ENCODE measurements around the gene PPP1R14B. TPM values are rescaled to one million over a fixed set of nuclear protein-coding genes. Genes with fewer than 3 reads are reported as not detected.

The PPP1R14B gene, protein sequence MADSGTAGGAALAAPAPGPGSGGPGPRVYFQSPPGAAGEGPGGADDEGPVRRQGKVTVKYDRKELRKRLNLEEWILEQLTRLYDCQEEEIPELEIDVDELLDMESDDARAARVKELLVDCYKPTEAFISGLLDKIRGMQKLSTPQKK
- total RNA-seq (2014; rRNA removed; shearing (Covaris generic)) = 467 and 505 TPM in 2 replicates

DNA sequence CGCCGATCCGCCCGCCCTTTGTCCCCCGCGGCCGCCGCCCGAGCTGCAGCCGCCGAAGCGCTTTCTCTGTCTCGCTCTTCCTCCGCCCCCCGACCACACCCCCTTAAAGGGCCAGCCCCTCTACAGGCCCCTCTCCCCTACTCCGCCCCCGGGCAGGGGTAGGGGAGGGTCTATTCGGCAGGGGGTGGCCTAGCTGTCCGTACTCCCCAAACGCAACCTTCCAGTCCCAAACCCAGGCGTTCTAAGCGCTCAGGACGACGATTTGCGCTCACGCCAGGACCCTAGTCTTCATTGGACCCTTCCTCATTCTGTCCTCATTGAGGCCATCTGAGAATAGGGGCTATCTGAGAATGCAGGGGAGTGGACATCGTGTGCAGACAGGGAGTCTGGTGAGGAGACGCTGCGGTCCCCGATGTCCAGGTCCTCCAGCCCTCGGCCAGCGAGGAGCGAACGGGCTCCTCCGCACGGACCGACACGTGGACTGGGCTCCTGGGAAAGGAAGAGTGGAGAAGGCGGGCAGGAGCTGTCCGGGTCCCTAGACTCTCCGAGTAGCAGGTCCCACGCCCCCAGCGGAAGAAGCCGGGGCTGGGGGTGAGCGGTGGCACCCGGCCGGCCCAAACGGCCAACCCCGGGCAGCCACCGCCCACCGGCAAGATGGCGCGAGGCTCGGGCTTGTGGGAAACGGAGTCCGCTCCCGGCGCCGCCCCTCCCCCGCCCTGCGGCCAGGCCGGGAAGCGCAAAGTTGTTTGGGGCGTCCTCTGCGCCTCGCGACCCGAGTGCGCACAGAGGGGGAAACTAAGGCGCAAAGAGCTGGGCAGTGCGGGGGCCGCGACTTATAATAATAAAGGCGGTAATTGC lies at the start of gene PPP1R14B:
Gene PPP1R14B (minus strand): TSS at position 73 of the 858 bp plus-strand sequence. CDS start 270 bp downstream, outside the sequence.
- Histone ChIP-seq H3K4me3 (peak within 1 kb of the TSS; percentile 79), H3K9me3 (replicated peaks) (peaks cover 3% of the 10 kb centered on the region; the same call in 1 of the 2 replicates), H3K36me3 (peaks cover 48% of the 10 kb centered on the region), H3K27ac (peak within 1 kb of the TSS; percentile 68), H3K4me1 (replicated peaks) (peaks cover 56% of the 10 kb centered on the region), H3K27me3 (replicated peaks) (no peaks in the 10 kb centered on the region)
- peak; percentile 90 to 97 for DNase-seq (ENCODE audit: low read depth in 1 of 2, low spot score in 2 of 2)

DNA sequence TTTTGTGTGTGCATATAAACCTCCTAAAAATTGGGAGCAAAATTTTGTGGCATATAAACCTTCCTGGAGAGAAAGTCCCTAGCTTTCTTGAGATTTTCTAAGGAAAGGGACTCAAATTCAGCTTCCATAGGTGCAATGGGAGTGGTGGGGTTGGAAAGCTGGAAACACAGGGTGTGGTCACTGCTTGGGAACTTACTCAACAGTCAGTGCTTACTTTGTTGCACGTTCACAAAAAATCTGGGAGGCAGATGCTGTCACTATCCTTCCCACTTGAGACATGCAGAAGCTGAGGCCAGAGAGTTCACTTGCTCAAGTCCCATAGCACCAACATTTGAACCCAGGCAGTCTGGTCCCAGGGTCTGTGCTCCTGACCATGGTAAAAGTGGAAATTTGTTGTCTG lies 49.5 kb upstream of the PPP1R14B start:
- no peaks in the 10 kb centered on the region; the same call in 1 of the 2 replicates for H3K36me3 ChIP-seq
- 0 out of 2 replicates have a peak, but pooled peaks cover 3% of the 10 kb centered on the region for H3K9me3 ChIP-seq (replicated peaks)
- peaks cover 79% of the 10 kb centered on the region for H3K27me3 ChIP-seq (replicated peaks)
- H3K27ac ChIP-seq = no peak overlapping the region
- no peak for DNase-seq (ENCODE audit: low read depth in 1 of 2, low spot score in 2 of 2)
- peaks cover 11% of the 10 kb centered on the region for H3K4me1 ChIP-seq (replicated peaks)
- H3K4me3 ChIP-seq = no peak overlapping the region

DNA sequence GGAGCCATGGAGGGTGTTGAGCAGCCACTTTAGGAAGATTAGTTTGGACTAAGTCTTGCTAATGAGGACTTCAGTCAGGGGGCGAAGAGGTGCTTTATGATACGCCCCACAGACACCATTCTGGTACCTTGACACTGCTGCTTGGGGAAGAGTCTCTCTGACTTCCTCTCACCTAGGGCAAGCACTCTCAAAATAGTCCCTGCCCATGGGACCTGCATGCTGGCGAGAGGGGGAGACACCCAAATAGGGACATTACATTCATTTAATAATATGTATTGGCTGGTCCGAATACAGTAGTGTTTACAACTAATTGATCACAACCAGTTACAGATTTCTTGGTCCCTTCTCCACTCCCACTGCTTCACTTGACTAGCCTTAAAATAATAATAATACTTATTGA lies 49.0 kb upstream of the PPP1R14B start:
- Histone ChIP-seq H3K4me3 (no peak overlapping the region), H3K27ac (no peak overlapping the region), H3K9me3 (replicated peaks) (0 out of 2 replicates have a peak, but pooled peaks cover 3% of the 10 kb centered on the region), H3K4me1 (replicated peaks) (peaks cover 10% of the 10 kb centered on the region), H3K36me3 (no peaks in the 10 kb centered on the region; the same call in 1 of the 2 replicates), H3K27me3 (replicated peaks) (peaks cover 82% of the 10 kb centered on the region)
- DNase-seq (ENCODE audit: low read depth in 1 of 2, low spot score in 2 of 2) = no peak

DNA sequence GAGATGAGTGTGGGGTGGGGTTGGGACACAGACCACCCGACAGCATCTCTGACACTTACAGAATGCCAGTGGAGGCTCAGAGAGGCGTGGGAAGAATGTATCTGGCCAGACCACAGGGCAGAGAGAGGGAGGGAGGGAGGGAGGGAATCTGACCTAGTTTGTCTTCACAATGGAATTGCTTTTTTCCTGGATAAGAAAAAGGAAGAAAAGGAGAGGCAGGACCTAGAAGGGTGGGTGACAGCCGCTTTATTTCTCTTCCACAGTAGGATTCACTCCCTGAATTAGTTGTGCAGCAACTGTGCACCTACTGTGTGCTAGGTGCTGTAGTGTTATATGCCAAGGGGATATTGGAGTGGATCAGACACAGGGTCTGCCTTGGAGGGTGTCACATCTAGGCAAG lies 48.0 kb upstream of the PPP1R14B start:
- DNase-seq (ENCODE audit: low read depth in 1 of 2, low spot score in 2 of 2) = no peak
- Histone ChIP-seq H3K4me1 (replicated peaks) (peaks cover 10% of the 10 kb centered on the region), H3K9me3 (replicated peaks) (0 out of 2 replicates have a peak, but pooled peaks cover 3% of the 10 kb centered on the region), H3K27ac (no peak overlapping the region), H3K36me3 (no peaks in the 10 kb centered on the region; the same call in 1 of the 2 replicates), H3K4me3 (no peak overlapping the region), H3K27me3 (replicated peaks) (peaks cover 80% of the 10 kb centered on the region)

DNA sequence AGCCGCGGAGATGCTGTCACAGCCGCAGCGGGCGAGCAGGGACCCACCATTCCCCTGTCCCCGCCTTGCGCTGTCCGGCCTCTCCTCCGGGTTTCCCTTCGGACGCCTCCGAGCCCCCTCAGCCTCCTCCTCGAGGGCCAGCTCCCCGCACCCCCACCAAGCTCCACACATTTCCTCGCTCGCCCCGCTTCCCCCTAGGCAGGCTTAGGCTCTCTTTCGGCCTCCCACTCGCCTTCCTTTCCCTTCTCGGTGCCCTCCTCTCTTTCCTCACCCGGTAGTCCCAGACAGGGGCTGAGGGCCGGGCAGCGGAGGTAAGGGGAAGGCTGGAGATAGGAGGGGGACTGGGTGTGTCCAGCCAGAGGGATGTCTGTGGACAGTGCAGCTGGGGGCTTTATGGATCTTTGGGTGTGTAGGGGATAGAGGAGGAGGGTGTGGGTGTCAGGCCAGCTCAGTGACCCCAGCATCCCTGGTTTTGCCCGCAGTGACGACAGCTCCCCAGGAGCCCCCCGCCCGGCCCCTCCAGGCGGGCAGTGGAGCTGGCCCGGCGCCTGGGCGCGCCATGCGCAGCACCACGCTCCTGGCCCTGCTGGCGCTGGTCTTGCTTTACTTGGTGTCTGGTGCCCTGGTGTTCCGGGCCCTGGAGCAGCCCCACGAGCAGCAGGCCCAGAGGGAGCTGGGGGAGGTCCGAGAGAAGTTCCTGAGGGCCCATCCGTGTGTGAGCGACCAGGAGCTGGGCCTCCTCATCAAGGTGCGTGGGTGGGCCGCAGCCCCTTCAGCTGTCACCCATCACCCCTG lies 45.9 kb upstream of the PPP1R14B start:
- Histone ChIP-seq H3K36me3 (no peaks in the 10 kb centered on the region; the same call in 1 of the 2 replicates), H3K27me3 (replicated peaks) (peaks cover 61% of the 10 kb centered on the region), H3K9me3 (replicated peaks) (0 out of 2 replicates have a peak, but pooled peaks cover 3% of the 10 kb centered on the region), H3K27ac (no peak overlapping the region), H3K4me3 (no peak overlapping the region), H3K4me1 (replicated peaks) (peaks cover 10% of the 10 kb centered on the region)
- DNase-seq (ENCODE audit: low read depth in 1 of 2, low spot score in 2 of 2) = no peak

DNA sequence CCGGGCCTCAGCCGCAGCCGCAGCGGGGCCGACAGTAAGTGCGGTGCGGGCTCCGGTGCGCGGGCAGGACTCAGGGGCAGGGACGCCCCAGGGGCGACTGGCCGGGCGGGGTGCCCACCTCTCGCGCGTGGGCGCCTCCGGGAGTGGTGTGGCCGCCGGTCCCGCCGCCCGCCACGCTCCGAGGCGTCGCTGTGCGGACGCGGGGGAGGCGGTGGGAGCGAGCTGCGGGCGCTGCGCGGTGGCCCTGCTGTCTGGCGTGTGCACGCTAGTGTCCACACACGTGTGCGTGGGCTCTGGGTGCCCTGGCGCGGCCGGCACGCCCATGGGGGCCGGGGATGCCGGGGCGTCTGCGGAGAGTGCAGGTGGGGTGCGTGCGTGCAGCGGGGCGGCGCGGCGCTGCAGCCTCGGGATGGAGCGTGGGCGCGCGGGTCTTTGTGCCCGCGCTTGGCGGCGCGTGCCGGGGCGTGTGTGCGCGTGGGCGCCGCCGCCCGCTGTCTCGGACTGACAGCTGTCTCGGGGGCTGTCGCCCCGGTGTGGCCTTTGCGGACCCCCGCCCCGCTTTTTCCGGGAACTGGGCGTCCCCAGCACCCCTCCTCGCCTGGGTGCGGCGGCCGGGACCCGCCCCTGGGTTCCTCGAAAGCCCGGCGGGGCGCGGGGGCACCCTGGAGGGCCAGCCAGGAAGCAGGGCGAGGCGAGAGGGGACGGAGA lies 45.2 kb upstream of the PPP1R14B start:
- Histone ChIP-seq H3K27me3 (replicated peaks) (peaks cover 56% of the 10 kb centered on the region), H3K36me3 (no peaks in the 10 kb centered on the region; the same call in 1 of the 2 replicates), H3K4me3 (no peak overlapping the region), H3K4me1 (replicated peaks) (peaks cover 10% of the 10 kb centered on the region), H3K9me3 (replicated peaks) (0 out of 2 replicates have a peak, but pooled peaks cover 3% of the 10 kb centered on the region), H3K27ac (no peak overlapping the region)
- no peak for DNase-seq (ENCODE audit: low read depth in 1 of 2, low spot score in 2 of 2)

DNA sequence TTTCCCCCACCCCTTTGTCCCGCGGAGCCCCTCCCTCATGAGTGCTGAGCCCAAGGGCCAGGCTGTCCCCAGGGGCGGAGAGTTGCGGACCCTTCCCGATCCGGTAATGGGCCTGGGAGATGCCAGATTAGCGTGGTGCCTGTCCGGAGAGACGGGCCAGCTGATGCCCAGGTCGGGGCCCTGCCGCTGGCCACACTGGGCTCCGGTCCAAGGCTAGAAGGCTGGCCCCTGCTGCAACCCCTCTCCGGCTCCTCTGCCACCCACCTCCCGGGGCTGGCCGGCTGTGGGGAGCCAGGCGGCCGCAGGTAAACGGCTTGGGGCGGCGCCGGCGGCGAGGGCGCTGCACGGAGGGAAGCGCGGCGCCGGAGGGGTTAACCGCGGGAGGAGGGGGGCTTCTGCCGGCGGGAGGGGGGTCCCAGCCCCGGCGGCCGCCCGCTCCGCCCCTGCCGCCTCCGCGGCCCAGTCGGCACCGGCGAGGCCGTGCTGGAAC lies 44.6 kb upstream of the PPP1R14B start, which contains the start of gene KCNK4:
Gene KCNK4 (plus strand): TSS at position 41 of the 490 bp plus-strand sequence. CDS start 1,717 bp downstream, outside the sequence.
- Histone ChIP-seq H3K27ac (no peak within 1 kb of the TSS), H3K4me1 (replicated peaks) (peaks cover 12% of the 10 kb centered on the region), H3K36me3 (no peaks in the 10 kb centered on the region; the same call in 1 of the 2 replicates), H3K4me3 (no peak within 1 kb of the TSS), H3K9me3 (replicated peaks) (0 out of 2 replicates have a peak, but pooled peaks cover 3% of the 10 kb centered on the region), H3K27me3 (replicated peaks) (peaks cover 51% of the 10 kb centered on the region)
- DNase-seq (ENCODE audit: low read depth in 1 of 2, low spot score in 2 of 2) = no peak

DNA sequence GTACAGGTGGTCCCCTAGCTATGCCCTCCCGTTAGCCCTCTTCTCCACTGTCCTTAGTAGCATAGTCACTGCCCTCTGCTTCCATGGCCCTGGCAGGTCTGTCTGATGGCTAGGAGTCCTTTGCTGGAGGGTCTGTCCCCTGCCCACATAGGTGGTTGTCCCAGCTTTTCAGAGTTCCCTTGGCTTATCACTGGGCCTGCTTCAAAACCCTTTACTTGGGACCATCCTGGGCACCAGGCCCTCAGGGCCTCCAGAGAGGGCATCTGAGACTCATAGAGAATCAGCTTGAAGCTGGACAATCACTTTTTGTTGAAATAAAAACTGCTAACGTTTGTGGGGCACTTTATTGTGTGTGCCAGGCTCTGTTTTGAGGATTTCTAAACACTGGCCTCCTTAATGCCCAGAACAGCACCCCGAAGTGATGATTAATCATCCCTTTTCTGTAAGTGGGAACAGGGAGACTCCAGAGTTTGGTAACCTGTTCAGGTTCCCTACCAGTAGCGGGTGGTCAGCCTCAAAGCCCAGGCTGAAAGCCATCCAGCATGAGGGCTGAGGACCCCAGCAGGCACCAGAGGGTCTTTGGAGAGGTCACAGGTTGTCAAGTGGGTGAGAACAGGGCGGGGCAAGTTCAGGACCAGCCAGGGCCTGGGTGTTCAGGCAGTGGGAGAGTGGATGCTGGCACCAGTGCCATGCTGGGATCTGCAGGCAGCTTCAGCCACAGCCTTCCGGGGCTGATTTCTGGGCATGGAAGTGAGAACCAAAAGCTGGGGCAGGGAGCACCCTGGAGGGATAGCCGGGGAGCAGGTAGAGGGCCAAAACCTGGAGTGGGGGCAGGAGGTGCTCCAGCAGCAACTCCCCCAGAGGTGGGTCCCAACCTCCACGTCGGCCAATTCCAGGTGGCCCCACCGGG lies 43.9 kb upstream of the PPP1R14B start:
- Histone ChIP-seq H3K9me3 (replicated peaks) (0 out of 2 replicates have a peak, but pooled peaks cover 3% of the 10 kb centered on the region), H3K27me3 (replicated peaks) (peaks cover 50% of the 10 kb centered on the region), H3K36me3 (peaks cover under 1% of the 10 kb centered on the region), H3K4me1 (replicated peaks) (peaks cover 18% of the 10 kb centered on the region), H3K4me3 (no peak overlapping the region), H3K27ac (no peak overlapping the region)
- no peak for DNase-seq (ENCODE audit: low read depth in 1 of 2, low spot score in 2 of 2)

DNA sequence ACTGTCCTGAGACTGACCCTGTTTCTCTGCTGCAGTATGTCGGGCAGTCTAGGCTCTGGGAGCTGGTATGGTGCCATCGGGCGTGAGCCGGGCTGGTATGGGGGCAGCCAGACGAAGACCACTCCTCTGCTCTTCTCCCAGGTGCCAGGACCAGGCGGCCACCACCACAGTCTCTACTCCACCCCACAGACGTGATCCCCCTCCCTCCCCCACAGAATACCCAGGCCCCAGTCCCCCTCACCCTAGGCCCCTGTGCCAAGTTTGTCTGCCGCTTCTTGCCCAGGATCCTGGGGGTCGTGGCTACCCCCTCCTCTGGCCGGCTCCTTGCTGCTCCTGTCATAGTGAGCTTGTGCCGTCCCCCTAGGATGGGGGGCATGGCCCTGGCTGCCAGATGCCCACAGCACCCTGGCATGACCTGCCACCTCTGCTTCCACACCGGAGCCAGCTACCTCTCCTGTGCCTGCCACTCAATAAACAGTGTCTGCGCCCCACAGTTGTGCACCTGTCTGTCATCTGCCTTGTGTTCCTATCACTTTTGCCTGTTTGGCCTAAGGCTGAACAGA lies 42.3 kb upstream of the PPP1R14B start:
- peaks cover 19% of the 10 kb centered on the region for H3K4me1 ChIP-seq (replicated peaks)
- H3K36me3 ChIP-seq = peaks cover 5% of the 10 kb centered on the region
- no peak for DNase-seq (ENCODE audit: low read depth in 1 of 2, low spot score in 2 of 2)
- 0 out of 2 replicates have a peak, but pooled peaks cover 3% of the 10 kb centered on the region for H3K9me3 ChIP-seq (replicated peaks)
- no peak overlapping the region for H3K4me3 ChIP-seq
- H3K27ac ChIP-seq = no peak overlapping the region
- peaks cover 41% of the 10 kb centered on the region for H3K27me3 ChIP-seq (replicated peaks)

DNA sequence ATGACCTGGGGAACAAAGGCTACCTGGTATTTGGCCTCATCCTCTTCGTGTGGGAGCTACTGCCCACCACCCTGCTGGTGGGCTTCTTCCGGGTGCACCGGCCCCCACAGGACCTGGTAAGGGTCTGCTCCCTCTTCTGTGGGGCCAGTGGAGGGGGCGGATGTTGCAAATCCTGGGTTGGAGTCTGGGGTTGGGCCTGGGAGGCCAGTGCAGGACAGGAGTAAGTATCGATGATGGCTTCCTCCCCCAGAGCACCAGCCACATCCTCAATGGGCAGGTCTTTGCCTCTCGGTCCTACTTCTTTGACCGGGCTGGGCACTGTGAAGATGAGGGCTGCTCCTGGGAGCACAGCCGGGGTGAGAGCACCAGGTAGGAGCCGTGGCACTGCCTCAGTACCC lies 41.6 kb upstream of the PPP1R14B start:
- Histone ChIP-seq H3K4me3 (no peak overlapping the region), H3K36me3 (peaks cover 7% of the 10 kb centered on the region)
- DNase-seq (ENCODE audit: low read depth in 1 of 2, low spot score in 2 of 2) = no peak

DNA sequence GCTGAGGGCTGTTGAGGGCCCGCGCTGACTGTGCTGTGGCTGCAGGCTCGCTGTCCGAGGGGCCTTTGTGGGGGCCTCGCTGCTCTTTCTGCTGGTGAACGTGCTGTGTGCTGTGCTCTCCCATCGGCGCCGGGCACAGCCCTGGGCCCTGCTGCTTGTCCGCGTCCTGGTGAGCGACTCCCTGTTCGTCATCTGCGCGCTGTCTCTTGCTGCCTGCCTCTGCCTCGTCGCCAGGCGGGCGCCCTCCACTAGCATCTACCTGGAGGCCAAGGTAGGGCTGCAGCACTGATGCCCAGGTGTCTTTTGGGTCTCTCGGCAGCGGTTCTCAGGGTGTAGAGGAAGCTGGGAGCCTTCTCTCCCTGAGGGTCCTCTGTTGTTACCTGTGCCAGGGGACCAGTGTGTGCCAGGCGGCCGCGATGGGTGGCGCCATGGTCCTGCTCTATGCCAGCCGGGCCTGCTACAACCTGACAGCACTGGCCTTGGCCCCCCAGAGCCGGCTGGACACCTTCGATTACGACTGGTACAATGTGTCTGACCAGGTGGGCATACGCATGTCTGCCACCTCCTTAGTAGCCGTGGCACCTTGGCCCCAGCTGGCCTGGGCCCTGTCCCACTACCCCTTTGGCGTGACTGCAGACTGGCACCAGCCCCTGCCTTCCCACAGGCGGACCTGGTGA lies 41.1 kb upstream of the PPP1R14B start:
- Histone ChIP-seq H3K4me1 (replicated peaks) (peaks cover 27% of the 10 kb centered on the region), H3K9me3 (replicated peaks) (0 out of 2 replicates have a peak, but pooled peaks cover 3% of the 10 kb centered on the region), H3K4me3 (no peak overlapping the region), H3K27ac (no peak overlapping the region), H3K27me3 (replicated peaks) (peaks cover 28% of the 10 kb centered on the region), H3K36me3 (peaks cover 12% of the 10 kb centered on the region)
- no peak for DNase-seq (ENCODE audit: low read depth in 1 of 2, low spot score in 2 of 2)

More for the DNA sequence above, 41.6 kb upstream of the PPP1R14B start:
- Histone ChIP-seq H3K27me3 (replicated peaks) (peaks cover 34% of the 10 kb centered on the region), H3K27ac (no peak overlapping the region), H3K4me1 (replicated peaks) (peaks cover 26% of the 10 kb centered on the region), H3K9me3 (replicated peaks) (0 out of 2 replicates have a peak, but pooled peaks cover 3% of the 10 kb centered on the region)

All from SJSA1 (cell line).